ENCODE results near the gene KRT13. TPM values are rescaled to one million over a fixed set of nuclear protein-coding genes. Genes with fewer than 3 reads are reported as not detected.

KRT13 gene
- total RNA-seq, 2 donors from 2014 or later, result not detected

DNA sequence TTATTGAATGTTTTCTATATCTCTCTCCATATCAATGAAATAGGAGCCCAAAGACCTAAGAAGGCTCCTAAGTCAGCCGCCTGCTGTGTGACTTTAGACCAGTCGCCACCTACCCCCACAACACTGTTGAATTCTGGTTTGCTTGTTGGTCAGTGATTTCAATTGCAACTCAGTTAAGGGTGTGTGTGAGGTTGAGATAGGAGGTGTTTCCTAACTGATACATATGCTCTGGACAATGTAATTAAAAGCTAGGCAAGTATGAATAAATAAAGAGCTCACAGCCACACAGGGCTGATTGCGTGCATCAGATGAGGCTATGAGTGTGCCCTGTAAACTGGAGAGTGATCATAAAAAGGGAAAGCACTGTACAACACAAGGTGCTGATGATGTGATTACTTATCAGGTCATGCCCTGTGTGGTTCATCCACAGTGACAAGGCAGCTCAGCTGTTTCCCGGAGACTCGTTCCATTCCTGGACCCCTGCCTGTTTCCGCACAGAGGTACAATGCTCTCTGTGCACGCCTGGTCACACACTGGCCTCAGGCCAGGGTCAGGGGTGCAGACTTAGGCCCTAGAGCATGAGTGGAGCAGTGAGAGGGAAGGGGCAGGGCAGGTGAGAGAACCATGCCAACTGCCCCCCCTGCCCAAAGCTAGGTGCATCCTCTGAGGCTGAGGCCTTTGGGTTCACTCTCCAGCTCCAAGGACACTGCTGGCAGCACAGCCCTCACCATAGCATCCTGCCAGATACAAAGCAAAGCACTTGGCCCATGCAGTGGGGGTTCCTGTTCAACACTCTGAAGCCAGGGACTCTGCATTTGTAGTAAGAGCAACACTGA, 21.2 kb downstream of the KRT13 start:
- no peak for ATAC-seq
- intact Hi-C loops (cut with DNase I), result no loop called here
- DNase-seq, result no peak

DNA sequence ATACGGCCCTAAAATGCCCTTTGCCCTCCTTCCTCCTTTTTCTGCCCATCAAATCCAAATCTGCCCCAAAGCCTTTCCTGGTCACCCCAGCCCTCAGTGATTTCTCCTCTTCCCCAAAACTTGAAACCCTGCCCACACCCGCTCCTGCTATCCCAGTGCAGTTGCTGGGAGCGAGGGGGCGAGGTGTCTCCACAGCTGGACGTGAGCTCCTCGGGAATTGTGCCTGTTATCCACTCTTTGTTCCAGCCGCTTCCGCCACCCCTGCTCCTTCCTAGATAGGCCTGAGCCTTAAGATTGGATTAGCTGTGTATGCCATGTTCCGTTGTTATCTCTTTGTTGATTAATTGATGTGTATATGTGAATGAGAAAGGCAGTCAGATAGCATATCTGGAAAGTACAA, 21.9 kb downstream of the KRT13 start:
- ATAC-seq, result no peak
- DNase-seq, result no peak
- intact Hi-C loops (cut with DNase I), result no loop called here

DNA sequence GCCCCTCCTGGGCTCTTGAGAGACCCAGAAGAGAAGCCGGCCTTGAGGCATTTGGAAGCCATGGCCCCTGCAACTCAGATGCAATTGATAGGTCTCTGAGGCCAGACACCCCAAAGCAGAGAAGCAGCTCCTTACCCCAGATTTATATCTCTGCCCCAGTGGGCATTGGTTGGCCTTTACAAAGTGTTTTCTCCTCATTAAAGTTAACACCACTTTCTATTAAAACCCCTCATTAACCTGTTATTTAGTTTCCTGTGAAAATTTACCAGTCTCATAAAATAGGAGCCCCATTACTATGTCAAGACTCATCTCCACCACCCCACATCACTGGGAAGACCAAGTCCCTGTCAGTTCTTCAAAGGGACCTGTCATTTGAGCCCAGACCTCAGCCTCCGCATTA, 24.4 kb downstream of the KRT13 start, which contains the start of gene KRT35:
Gene KRT35 (minus strand): TSS at position 116 of the 400 bp plus-strand sequence. CDS start 54 bp downstream, at position 62.
- no peak for DNase-seq
- intact Hi-C loops (cut with DNase I), result no loop called here
- no peak for ATAC-seq

DNA sequence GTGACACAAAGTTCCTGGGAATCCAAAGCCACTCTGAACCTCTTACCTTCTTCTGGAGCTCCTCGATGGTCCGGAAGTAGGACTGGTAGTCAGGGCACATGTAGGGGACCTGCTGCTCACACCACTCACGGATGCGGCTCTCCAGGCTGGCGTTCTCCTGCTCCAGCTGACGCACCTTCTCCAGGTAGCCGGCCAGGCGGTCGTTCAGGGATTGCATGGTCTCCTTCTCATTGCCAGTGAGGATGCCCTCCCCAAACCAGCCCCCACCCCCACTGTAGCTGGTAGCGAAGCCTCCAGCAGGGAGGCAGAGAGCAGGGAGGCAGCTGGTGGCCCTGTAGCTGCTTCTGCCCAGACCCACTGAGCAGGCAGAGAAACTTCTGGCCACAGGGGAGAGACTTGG, 24.8 kb downstream of the KRT13 start:
- intact Hi-C loops (cut with DNase I), result no loop called here
- ATAC-seq, result no peak
- DNase-seq, result no peak

DNA sequence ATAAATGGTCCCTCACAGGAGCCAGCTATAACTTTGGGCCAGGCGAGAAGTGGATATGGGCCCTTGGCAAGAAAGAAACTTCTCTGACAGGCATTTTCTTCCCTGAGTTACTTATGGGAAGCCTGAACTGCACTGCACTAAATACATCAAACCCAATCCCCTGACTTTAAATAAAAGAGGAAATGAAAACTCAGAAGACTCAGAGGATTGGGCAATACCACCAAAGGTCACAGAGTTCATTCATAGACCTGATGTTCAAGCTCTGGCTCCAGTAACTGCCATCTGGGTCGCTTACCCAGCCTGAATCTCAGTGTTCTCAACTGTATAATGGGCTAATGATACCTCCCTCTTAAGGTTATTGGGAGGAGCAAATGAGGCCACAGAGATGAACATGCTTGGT, 25.3 kb downstream of the KRT13 start:
- intact Hi-C loops (cut with DNase I), result no loop called here
- ATAC-seq, result no peak
- no peak for DNase-seq

DNA sequence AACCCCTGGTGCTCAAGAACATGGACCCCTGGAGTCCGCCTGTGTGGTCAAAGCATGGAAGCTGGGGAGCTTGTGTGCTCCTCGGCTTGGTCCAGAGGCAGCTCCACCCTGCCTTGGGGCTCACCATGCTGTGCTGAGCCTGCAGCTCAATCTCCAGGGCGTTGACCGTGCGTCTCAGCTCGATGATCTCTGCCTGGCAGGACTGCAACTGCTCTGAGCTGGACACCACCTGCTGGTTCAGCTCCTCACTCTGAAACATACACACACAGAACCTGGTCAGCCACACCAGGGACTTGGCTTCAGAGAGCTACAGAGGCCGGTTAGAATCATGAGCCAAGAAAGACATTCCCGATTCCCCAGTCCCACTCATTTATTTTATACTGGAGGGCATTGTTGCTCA, 27.2 kb downstream of the KRT13 start:
- intact Hi-C loops (cut with DNase I), result no loop called here
- ATAC-seq (no peak), DNase-seq (no peak)

DNA sequence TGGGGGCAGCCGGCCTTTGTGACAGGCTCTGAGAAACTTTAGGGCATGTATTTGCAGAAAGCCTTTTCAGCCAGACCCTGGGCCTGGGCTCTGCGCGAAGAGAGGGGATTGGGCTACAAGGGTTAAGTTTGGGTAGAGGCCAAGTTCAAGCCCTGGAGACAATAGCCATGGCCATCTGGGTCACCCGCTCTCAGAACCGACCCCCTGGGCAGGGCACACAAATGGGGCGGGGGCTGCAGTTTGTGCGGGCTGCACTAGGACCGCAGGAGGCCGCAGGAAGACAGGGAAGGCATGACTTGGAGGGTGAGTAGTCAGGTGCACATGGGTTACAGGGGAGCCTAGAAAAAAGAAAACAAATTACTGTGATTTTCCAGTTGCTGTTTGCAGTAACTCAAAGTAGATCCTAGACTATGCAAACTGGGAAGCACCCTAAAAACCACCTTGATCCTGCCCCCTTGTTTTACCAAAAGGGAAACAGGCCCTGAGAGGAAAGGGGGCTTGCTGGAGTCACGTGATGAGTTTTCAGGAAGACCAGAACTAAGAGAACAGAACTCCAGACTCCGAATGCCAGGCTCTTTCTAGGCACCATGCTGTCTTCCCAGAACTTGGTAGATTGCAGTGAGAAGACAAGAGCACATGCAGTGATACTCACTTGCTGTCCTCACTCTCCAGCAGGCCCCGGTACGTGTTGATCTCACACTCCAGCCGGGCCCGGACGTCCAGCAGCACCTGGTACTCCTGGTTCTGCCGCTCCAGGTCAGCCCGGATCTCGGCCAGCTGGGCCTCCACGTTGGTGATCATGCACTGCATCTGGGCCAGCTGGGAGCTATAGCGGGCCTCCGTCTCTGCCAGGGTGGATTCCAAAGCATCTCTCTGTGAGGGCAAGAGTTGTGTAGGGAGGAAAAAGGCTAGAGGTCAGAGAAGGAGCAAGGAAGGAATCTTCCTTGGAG, 28.3 kb downstream of the KRT13 start:
- intact Hi-C loops (cut with DNase I), result no loop called here
- no peak for DNase-seq

DNA sequence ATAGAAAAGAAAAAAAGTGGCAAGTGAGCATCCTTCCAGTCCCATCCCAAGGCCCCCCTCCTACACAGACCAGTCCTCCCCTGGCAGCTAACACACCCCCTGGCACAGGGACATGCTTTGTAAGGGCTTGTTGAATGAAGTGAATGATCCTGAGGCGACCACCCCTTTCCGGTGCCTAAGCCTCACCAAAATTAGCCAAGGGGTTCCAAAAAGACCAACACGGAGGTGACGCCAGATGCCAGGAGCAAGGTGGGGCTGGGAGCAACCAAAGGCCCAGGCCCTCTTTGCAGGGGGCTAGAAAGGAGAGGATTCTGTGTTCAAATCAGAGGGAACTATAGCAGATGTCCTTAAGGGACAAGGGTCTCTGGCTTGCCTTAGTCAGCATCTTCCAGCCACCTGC, 30.0 kb downstream of the KRT13 start:
- intact Hi-C loops (cut with DNase I), result no loop called here
- ATAC-seq (no peak), DNase-seq (no peak)

More for the DNA sequence above, 28.3 kb downstream of the KRT13 start:
- no peak for ATAC-seq

DNA sequence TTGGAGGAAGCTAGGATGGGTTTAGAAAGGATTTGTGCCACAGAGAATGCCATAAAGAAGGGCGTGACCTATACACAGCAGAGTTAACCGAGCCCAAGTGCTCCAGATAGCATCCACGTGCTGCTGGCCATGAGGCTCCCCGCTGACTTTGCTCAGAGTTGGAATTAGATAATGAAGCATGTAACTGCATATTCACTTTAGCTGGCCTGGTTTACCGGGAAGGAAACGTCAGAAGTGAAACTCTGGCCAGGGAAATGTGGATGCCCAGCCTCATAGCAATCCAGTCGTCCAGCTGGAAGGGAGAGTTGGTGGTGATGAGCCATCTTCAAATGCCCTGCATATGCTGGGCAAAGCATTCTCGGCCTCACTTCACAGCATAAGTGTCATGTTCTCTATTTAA, 30.5 kb downstream of the KRT13 start:
- no peak for DNase-seq

DNA sequence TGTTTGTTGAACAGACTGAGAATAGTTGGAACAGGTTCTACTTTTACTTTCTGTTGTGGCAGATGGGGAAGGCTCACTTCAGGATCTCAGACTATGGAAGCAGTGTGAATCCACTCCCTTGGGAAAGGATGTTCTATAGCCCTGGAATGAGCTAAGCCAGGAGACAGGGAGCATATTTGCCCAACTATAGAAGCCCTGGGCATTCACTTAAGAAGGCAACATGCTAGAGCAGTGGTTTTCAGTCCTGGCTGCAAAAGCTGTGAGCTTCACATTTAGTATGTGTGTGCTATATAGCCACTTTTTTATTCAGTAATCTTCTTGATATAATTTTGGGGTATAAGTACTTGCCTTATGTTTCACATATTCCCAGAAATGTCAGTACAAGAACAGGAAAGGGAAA, 37.1 kb downstream of the KRT13 start:
- intact Hi-C loops (cut with DNase I), result no loop called here

More for the DNA sequence above, 30.5 kb downstream of the KRT13 start:
- no peak for ATAC-seq
- intact Hi-C loops (cut with DNase I), result no loop called here

DNA sequence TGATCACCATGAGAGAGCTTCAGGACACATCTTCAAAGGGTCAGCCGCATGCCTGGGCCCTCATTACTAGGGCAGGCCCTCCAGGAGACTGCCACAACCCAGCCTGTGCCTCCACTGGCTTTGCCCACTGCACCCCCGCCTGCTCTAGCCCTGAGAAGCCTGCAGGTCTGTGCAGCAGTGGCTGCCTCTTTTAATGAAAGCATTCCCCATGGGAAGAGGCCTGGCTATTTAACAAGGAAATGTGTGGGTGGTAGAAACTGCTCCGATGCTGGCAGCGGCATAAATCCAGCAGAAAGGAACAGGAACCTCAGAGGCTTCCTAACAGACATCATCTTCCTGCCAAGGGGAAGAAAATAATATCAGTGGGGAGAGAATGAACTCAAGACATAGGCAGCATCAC, 37.9 kb downstream of the KRT13 start:
- ATAC-seq (no peak), DNase-seq (no peak)
- intact Hi-C loops (cut with DNase I), result no loop called here

More for the DNA sequence above, 37.1 kb downstream of the KRT13 start:
- ATAC-seq (no peak), DNase-seq (no peak)

DNA sequence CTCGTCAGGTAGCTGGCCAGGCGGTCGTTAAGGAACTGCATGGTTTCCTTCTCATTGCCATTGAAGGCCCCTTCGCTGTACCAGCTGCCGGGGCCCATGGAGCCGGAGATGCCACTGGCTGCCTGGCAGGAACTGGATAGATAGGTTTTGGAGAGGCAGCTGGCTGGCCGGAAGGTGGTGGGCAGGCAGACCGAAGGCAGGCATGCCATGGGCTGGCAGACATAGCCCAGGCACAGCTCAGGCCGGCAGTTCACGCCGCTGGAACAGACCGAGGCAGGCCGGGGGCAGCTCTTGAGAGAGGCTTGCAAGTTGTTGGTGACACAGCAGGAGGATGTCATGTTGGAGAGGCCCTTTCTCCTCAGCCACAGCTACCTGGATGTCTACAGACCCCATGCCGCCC, 38.4 kb downstream of the KRT13 start, which contains the start of gene KRT32:
Gene KRT32 (minus strand): TSS at position 399 of the 400 bp plus-strand sequence. CDS start 61 bp downstream, at position 338.
- no peak for ATAC-seq
- DNase-seq, result no peak
- intact Hi-C loops (cut with DNase I), result no loop called here

DNA sequence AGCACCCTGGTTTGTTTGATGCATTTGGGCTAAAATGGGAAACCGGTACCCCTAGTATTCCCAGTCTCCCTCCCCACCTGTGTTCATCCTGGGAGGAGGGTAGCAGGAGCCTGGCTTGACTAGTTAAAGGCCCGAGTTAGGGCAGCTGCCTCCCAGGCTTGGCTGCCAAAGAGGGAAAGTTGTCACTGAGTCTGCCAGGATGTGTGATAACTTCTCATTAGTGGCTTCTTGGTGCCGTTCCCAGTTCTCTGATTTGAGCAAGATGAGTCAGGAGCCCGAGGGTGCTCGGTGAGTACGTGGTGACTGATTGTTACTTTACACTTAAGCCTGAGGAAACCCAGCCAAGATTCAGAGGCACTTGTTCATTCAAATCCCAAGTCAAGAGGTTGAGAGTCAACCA, 40.7 kb downstream of the KRT13 start:
- DNase-seq (peak; percentile 65), ATAC-seq (peak; percentile 97)
- intact Hi-C loops (cut with DNase I), result no loop called here

DNA sequence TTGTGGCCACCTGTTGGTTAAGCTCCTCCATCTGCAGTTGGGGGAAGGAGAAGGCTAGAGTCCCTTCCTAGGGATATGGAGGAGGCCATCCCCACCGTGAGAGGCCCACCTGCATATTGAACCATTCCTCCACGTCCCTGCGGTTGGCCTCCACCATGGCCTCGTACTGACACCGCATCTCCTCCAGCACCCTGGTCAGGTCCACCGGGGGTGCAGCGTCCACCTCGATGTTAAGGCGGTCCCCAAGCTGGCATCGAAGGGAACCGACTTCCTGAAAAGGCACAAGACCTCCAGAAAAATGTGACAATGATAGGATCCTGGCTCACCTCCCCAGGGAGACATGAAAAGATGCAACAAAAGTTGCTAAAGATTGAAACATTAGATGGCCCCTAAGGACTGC, 41.2 kb downstream of the KRT13 start:
- ATAC-seq (no peak), DNase-seq (no peak)
- intact Hi-C loops (cut with DNase I), result no loop called here

DNA sequence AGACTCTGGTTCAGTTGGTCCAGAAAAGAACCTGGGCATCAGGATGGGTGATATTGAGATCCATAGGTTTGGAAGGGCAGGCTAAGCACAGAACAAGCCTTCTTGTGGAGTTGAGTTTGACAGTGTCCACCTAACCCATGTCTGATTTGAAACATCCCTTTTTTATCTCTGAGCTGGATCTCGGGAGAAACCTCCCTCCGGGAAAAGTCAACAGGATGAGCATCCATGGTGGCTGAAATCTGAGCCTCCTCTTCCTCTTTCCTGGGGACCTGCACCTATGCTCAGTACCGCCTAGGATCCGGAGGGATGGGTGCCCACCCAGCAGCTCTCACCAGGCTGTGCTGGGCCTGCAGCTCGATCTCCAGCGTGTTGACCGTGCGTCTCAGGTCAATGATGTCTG, 41.7 kb downstream of the KRT13 start:
- ATAC-seq (no peak), DNase-seq (no peak)
- intact Hi-C loops (cut with DNase I), result no loop called here

DNA sequence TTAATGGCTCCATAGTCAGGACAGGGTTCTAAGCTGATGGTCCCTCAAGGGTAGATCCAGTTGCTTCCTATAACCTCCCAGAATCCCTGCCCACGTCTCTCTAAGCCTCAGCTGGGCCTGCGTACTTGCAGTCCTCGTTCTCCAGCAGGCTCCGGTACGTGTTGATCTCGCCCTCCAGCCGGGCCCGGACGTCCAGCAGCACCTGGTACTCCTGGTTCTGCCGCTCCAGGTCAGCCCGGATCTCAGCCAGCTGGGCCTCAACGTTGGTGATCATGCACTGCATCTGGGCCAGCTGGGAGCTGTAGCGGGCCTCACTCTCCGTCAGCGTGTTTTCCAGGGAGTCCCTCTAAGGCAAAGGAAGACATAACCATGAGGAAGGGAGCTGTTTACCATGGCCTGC, 42.7 kb downstream of the KRT13 start:
- no peak for ATAC-seq
- DNase-seq, result no peak
- intact Hi-C loops (cut with DNase I), result no loop called here

DNA sequence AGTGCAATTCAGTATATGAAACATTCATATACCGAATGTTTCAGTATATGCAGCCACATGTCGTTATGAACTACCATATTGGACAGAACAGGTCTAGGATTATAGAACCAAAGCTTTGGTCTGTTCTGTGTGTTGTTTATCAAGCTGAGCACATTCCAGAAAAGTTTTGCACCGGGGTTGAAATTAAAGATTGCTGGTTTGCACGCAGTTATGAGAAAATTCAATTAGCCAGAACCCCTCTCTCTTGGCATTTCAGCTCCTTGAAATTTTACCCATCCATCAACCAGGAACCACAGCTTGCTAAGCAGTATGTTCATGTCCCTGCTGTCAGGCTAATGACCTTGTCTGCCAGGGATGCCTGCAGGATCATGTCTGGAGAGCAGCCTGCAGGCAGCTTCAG, 47.7 kb downstream of the KRT13 start:
- ATAC-seq (no peak), DNase-seq (no peak)
- intact Hi-C loops (cut with DNase I), result no loop called here

DNA sequence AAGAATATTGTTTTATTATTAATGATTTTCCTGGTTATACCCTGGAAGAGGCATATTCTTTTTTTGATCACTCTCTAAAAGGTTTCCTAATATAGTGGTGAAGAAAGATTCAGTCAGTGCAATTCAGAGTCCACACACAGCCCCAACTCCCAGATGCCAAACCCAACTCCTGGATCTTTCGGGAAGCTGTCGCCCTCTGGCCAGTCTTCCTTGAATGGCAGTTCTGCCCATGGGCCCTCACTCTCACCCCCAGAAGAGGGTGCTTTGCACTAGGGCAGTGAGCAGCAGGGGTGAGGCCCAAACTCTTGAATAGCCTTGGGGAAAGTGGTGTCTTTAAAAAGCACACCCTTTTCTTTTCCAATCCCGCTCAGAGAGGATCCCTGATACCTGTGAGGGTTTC, 49.2 kb downstream of the KRT13 start:
- ATAC-seq, result no peak
- intact Hi-C loops (cut with DNase I), result no loop called here

DNA sequence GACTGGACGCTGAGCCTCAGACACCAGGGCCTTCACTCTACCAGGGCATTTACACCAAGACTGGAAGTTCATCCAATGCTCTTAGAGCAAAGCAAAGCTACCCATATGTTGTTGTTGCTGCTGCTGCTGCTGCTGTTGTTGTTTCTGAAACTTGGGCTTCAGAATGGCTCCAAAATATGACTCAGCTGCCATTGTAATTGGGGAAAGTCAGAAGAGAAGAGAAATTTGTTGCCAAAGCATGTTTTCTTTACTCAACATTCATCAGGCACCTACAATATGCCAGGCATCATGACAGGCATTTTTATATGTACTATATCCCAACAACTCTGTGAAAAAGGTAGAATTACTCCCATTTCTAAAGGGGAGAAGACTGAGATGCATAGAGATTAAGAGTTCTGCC, 50.2 kb downstream of the KRT13 start:
- DNase-seq (no peak), ATAC-seq (no peak)
- intact Hi-C loops (cut with DNase I), result no loop called here

More for the DNA sequence above, 49.2 kb downstream of the KRT13 start:
- DNase-seq, result no peak

DNA sequence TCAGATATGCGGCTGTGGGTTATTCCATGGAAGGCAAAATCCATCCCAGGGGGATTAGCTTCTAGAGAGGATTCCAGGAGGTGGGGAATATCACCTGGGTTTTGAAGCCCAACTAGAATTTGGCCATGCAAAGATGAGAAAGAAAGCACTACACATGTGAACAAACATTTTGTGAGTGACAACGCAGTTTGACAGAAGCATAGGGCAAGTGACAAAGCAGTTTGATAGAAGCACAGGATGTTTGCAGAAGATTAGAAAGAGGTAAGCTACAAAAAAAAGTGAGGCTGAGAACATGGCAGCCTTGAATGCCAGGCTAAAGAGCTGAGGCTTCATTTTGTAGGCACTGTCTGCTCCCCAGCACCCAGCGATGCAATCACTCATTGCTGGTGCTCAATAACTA, 52.3 kb downstream of the KRT13 start:
- DNase-seq (no peak), ATAC-seq (no peak)
- intact Hi-C loops (cut with DNase I), result no loop called here
